SK-N-SH (cell line): ENCODE results near the gene GRIN2C. TPM values are rescaled to one million over a fixed set of nuclear protein-coding genes. Genes with fewer than 3 reads are reported as not detected.

Experiments used
- CTCF ChIA-PET: fragments of 300-600, 350-600 bp; formaldehyde crosslinking; extraction: SDS; loops from one replicate; lab custom pipeline; 2021; lab: Yijun Ruan, JAX
- POLR2A ChIA-PET: fragments of 350-600 bp; sonication (Branson Sonifier 250); formaldehyde crosslinking; extraction: SDS; loops from one replicate; lab custom pipeline; 2020; ENCODE audit warnings: antibody characterized with exemption, inconsistent platforms; lab: Yijun Ruan, JAX
- DNase-seq: peaks from one replicate; pipeline ENCODE4 v3.0.0; 2012
- H2AFZ ChIP-seq: fragments of 200-600 bp; sonication (generic); 2 replicates; pipeline ENCODE4 v1.8.1; 2016; ENCODE audit warnings: antibody characterized with exemption, mild to moderate bottlenecking, low read depth
- H3F3A ChIP-seq: fragments of 200-600 bp; sonication (generic); replicated peaks from 2 replicates; pipeline ENCODE3; 2016; ENCODE audit warnings: antibody characterized with exemption, mild to moderate bottlenecking; ENCODE audit not compliant: insufficient read depth
- H3K27ac ChIP-seq, 2 experiments: fragments of 200-500 bp in 1 of 2; fragments of 200-600 bp in 1 of 2; sonication (Bioruptor generic) in 1 of 2; sonication (generic), shearing (Covaris generic) in 1 of 2; 2 replicates each; pipeline versions ENCODE4 v1.5.1 to v1.6.1; 2014 to 2016; ENCODE audit warnings: low read depth in 2 of 2, inconsistent platforms in 1 of 2, low read length in 1 of 2, mild to moderate bottlenecking in 1 of 2, mixed read lengths in 1 of 2
- H3K27me3 ChIP-seq: fragments of 200-600 bp; sonication (generic), shearing (Covaris generic); 2 replicates; pipeline ENCODE4 v1.6.1; 2016; ENCODE audit warnings: mixed run types; ENCODE audit not compliant: insufficient read depth
- H3K36me3 ChIP-seq, 2 experiments: fragments of 200-500 bp in 1 of 2; fragments of 200-600 bp in 1 of 2; sonication (Bioruptor generic) in 1 of 2; sonication (generic) in 1 of 2; replicated peaks in 1 of 2; 2 replicates each; pipeline versions ENCODE3 to v1.5.1; 2014 to 2016; ENCODE audit warnings: low read length in 1 of 2, mild to moderate bottlenecking in 1 of 2; ENCODE audit not compliant: insufficient read depth in 2 of 2, control insufficient read depth in 1 of 2
- H3K4me1 ChIP-seq, 2 experiments: fragments of 200-500 bp in 1 of 2; fragments of 200-600 bp in 1 of 2; sonication (Bioruptor generic) in 1 of 2; sonication (generic), shearing (Covaris generic) in 1 of 2; 2 replicates each; pipeline versions ENCODE4 v1.5.1 to v1.6.1; 2014 to 2016; ENCODE audit warnings: low read depth in 1 of 2, low read length in 1 of 2, mixed run types in 1 of 2; ENCODE audit not compliant: insufficient read depth in 2 of 2, control insufficient read depth in 1 of 2
- H3K4me2 ChIP-seq: fragments of 200-600 bp; sonication (generic), shearing (Covaris generic); 2 replicates; pipeline ENCODE4 v1.6.1; 2017; ENCODE audit warnings: mixed run types
- H3K4me3 ChIP-seq, 2 experiments: fragments of 200-500 bp in 1 of 2; fragments of 200-600 bp in 1 of 2; sonication (Bioruptor generic) in 1 of 2; sonication (generic), shearing (Covaris generic) in 1 of 2; 2 replicates each; pipeline versions ENCODE4 v1.5.1 to v1.8.1; 2014 to 2016; ENCODE audit warnings: low read depth in 2 of 2, inconsistent platforms in 1 of 2, low read length in 1 of 2, mild to moderate bottlenecking in 1 of 2, mixed read lengths in 1 of 2, moderate library complexity in 1 of 2
- H3K79me2 ChIP-seq: fragments of 200-600 bp; sonication (generic); 2 replicates; pipeline ENCODE4 v1.8.1; 2017; ENCODE audit warnings: mild to moderate bottlenecking; ENCODE audit not compliant: insufficient read depth
- H3K9ac ChIP-seq: fragments of 200-600 bp; sonication (generic); 2 replicates; pipeline ENCODE4 v1.6.1; 2017; ENCODE audit warnings: mixed run types
- H3K9me2 ChIP-seq: fragments of 200-600 bp; sonication (generic); 2 replicates; pipeline ENCODE4 v1.6.1; 2017; ENCODE audit warnings: mixed run types
- H3K9me3 ChIP-seq: fragments of 200-600 bp; sonication (generic); 2 replicates; pipeline ENCODE4 v1.6.1; 2017; ENCODE audit warnings: mixed run types, mild to moderate bottlenecking, moderate library complexity
- H4K20me1 ChIP-seq: fragments of 200-600 bp; sonication (generic); 2 replicates; pipeline ENCODE4 v1.6.1; 2017; ENCODE audit warnings: mild to moderate bottlenecking, mixed run types; ENCODE audit not compliant: insufficient read depth
- CTCF ChIP-seq: fragments of 200-600 bp; sonication (generic); IDR thresholded peaks from 2 replicates; pipeline ENCODE4 v1.6.1; 2017; ENCODE audit warnings: antibody characterized with exemption, mild to moderate bottlenecking, moderate library complexity
- EP300 ChIP-seq, 2 experiments: IDR thresholded peaks; 2 replicates each; pipeline versions ENCODE4 v1.4.0 to v1.6.1; 2012; ENCODE audit warnings: borderline replicate concordance in 1 of 2, low read depth in 1 of 2, low read length in 1 of 2
- EZH2phosphoT487 ChIP-seq: fragments of 200-600 bp; sonication (generic); IDR thresholded peaks from 2 replicates; pipeline ENCODE4 v1.6.1; 2017; ENCODE audit warnings: low read depth, mixed run types, mild to moderate bottlenecking, antibody characterized with exemption, moderate library complexity, borderline replicate concordance
- FOXJ3 ChIP-seq: sonication (generic); formaldehyde crosslinking; IDR thresholded peaks from 2 replicates; pipeline ENCODE4 v1.5.1; 2020; ENCODE audit warnings: mild to moderate bottlenecking, missing genetic modification reagents
- FOXM1 ChIP-seq: IDR thresholded peaks from 2 replicates; pipeline ENCODE4 v1.4.0; 2012; ENCODE audit warnings: low read depth, mild to moderate bottlenecking
- GATA2 ChIP-seq: sonication (generic); formaldehyde crosslinking; IDR thresholded peaks from 2 replicates; pipeline ENCODE4 v1.5.0; 2020; ENCODE audit warnings: mild to moderate bottlenecking, missing genetic modification reagents
- JUND ChIP-seq: IDR thresholded peaks from 2 replicates; pipeline ENCODE4 v1.4.0; 2012
- MAX ChIP-seq: IDR thresholded peaks from 2 replicates; pipeline ENCODE4 v1.4.0; 2012; ENCODE audit warnings: low read depth
- MXI1 ChIP-seq: IDR thresholded peaks from 2 replicates; pipeline ENCODE4 v1.6.1; 2012; ENCODE audit warnings: mild to moderate bottlenecking, low read depth, low read length, improper control_type of control experiment
- NFIC ChIP-seq: IDR thresholded peaks from 2 replicates; pipeline ENCODE4 v1.4.0; 2012; ENCODE audit warnings: borderline replicate concordance
- PBX3 ChIP-seq: IDR thresholded peaks from 2 replicates; pipeline ENCODE4; 2012
- REST ChIP-seq: IDR thresholded peaks from 2 replicates; pipeline ENCODE4 v1.6.1; 2012; ENCODE audit warnings: mild to moderate bottlenecking, low read depth, low read length, moderate library complexity
- RFX5 ChIP-seq: IDR thresholded peaks from 2 replicates; pipeline ENCODE4 v1.6.1; 2012; ENCODE audit warnings: mild to moderate bottlenecking, improper control_type of control experiment, low read length
- SIN3A ChIP-seq: IDR thresholded peaks from 2 replicates; pipeline ENCODE4 v1.6.1; 2012; ENCODE audit warnings: low read depth, mild to moderate bottlenecking, low read length, moderate library complexity, borderline replicate concordance
- TCF12 ChIP-seq: IDR thresholded peaks from 2 replicates; pipeline ENCODE4 v1.4.0; 2012
- TEAD4 ChIP-seq: IDR thresholded peaks from 2 replicates; pipeline ENCODE4 v1.4.0; 2012; ENCODE audit warnings: mild to moderate bottlenecking, borderline replicate concordance; ENCODE audit not compliant: insufficient read depth
- USF2 ChIP-seq: fragments of 150-350 bp; IDR thresholded peaks from 2 replicates; pipeline ENCODE4 v1.6.1; 2017; ENCODE audit warnings: antibody characterized with exemption, low read length, low read depth, borderline replicate concordance
- WGBS: methylation state at CpG from one replicate; pipeline ENCODE4 v1.1.6; 2017; ENCODE audit warnings: low lambda C conversion rate; 5-methylcytosine and 5-hydroxymethylcytosine counted together
- polyA plus RNA-seq, 3 experiments: library from polyadenylated mRNA; depleted of rRNA; stranded (reverse); fragments of >200 nt; gene quantifications; 2 replicates each; pipeline ENCODE4 v1.2.3, GENCODE V29; 2012
- TF ChIP-seq, protein P1 (sequence below): IDR thresholded peaks from 2 replicates; pipeline ENCODE4 v1.4.0; 2012; ENCODE audit warnings: low read depth, borderline replicate concordance

GRIN2C gene
- polyA plus RNA-seq, 1 of the 3 experiments (the other 2 are of a cell fraction), result 0.39 TPM

GRCh38 chr17:74890554-74890953 lies 30.9 kb upstream of the GRIN2C start:
- 69% methylated on average over 7 of the region's 7 CpGs for WGBS
- Histone ChIP-seq H3K4me3 (no peak overlapping the region), H3F3A (no peaks in the 10 kb centered on the region), H2AFZ (no peak overlapping the region), H3K9me2 (no peaks in the 10 kb centered on the region), H3K79me2 (no peaks in the 10 kb centered on the region), H3K36me3 (no peaks in the 10 kb centered on the region), H3K27ac (no peak overlapping the region), H3K27me3 (peaks cover 63% of the 10 kb centered on the region), H4K20me1 (no peaks in the 10 kb centered on the region), H3K4me2 (no peak overlapping the region), H3K9me3 (no peaks in the 10 kb centered on the region), H3K4me1 (peaks cover 0 to 6% of the 10 kb centered on the region in 2 experiments; a peak in 1 of 4 replicates), H3K9ac (no peak overlapping the region)
- ChIA-PET CTCF (interaction anchor here (0.7 to 1.6 kb wide), 6 partner anchors 9 to 71 kb away, joined by 3 to 5 read pairs (median 3); partner anchors contain the start of gene USH1G), POLR2A (no interaction called here)
- no peak for DNase-seq
- TF ChIP-seq TEAD4 (no peak), PBX3 (no peak), REST (no peak), JUND (no peak), USF2 (no peak), GATA2 (CRISPR knock-in tag) (no peak), MAX (no peak), TCF12 (no peak), CTCF (no peak), FOXM1 (no peak), FOXJ3 (no peak), RFX5 (no peak), EP300 (IDR thresholded peaks at IDR 0.05; ENCODE audit: borderline replicate concordance in 1 of 2, low read depth in 1 of 2, low read length in 1 of 2) (no peak), SIN3A (no peak), NFIC (no peak), MXI1 (no peak), EZH2phosphoT487 (no peak)
- TF ChIP-seq, protein P1, sequence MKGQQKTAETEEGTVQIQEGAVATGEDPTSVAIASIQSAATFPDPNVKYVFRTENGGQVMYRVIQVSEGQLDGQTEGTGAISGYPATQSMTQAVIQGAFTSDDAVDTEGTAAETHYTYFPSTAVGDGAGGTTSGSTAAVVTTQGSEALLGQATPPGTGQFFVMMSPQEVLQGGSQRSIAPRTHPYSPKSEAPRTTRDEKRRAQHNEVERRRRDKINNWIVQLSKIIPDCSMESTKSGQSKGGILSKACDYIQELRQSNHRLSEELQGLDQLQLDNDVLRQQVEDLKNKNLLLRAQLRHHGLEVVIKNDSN, result no peak
